WTC11 (cell line): ENCODE data around the gene TLR5. TPM values are rescaled to one million over a fixed set of nuclear protein-coding genes. Genes with fewer than 3 reads are reported as not detected.
A peak's percentile ranks its signal among the peaks of the same experiment; 100 is the strongest.

Source experiments
- ATAC-seq: fragments of 200-7000 bp; cut with Tn5 transposase; 2 replicates; pipeline ENCODE4 v1.10.0; 2021; ENCODE audit warnings: mild to moderate bottlenecking, moderate library complexity
- CTCF ChIA-PET: fragments of 300-600 bp; sonication (Branson Sonifier 250); formaldehyde crosslinking; loops from one replicate; lab custom pipeline; 2021; ENCODE audit warnings: antibody characterized with exemption; lab: Charles Lee
- POLR2A ChIA-PET: fragments of 350-600 bp; sonication (Branson Sonifier 250); formaldehyde crosslinking; loops from one replicate; lab custom pipeline; 2021; ENCODE audit warnings: antibody characterized with exemption; lab: Charles Lee
- DNase-seq: peaks from one replicate; pipeline ENCODE4 v3.0.0; 2021; ENCODE audit warnings: low spot score
- H3K27ac Mint-ChIP-seq: 2 replicates; pipeline ENCODE4 v1.8.0; 2021; ENCODE audit warnings: mixed read lengths
- H3K27me3 Mint-ChIP-seq: 2 replicates; pipeline ENCODE4 v1.8.0; 2021; ENCODE audit warnings: low read depth, mild to moderate bottlenecking, moderate library complexity, mixed read lengths
- H3K36me3 Mint-ChIP-seq: 2 replicates; pipeline ENCODE4 v1.8.0; 2021; ENCODE audit warnings: mixed read lengths
- H3K4me1 Mint-ChIP-seq: 2 replicates; pipeline ENCODE4 v1.8.0; 2022; ENCODE audit warnings: mixed read lengths
- H3K4me3 Mint-ChIP-seq: 2 replicates; pipeline ENCODE4 v1.8.0; 2021; ENCODE audit warnings: mild to moderate bottlenecking, moderate library complexity, mixed read lengths
- H3K9me3 Mint-ChIP-seq: 2 replicates; pipeline ENCODE4 v1.8.0; 2021; ENCODE audit warnings: mixed read lengths
- CBFB ChIP-seq: sonication (generic); formaldehyde crosslinking; IDR thresholded peaks from 2 replicates; pipeline ENCODE4 v1.8.1; 2022; ENCODE audit warnings: mild to moderate bottlenecking, low read depth, missing genetic modification reagents
- CREB1 ChIP-seq: sonication (generic); formaldehyde crosslinking; IDR thresholded peaks from 2 replicates; pipeline ENCODE4 v1.8.0; 2023; ENCODE audit warnings: mild to moderate bottlenecking, missing genetic modification reagents
- FOXJ3 ChIP-seq: sonication (generic); formaldehyde crosslinking; IDR thresholded peaks from 2 replicates; pipeline ENCODE4 v1.9.0; 2021; ENCODE audit warnings: missing genetic modification reagents, mild to moderate bottlenecking, borderline replicate concordance
- FOXK1 ChIP-seq: sonication (generic); formaldehyde crosslinking; IDR thresholded peaks from 2 replicates; pipeline ENCODE4 v1.8.0; 2022; ENCODE audit warnings: mild to moderate bottlenecking, moderate library complexity, missing genetic modification reagents
- GRHL2 ChIP-seq: fragments of 250-450 bp; sonication (Bioruptor Pico); IDR thresholded peaks from 2 replicates; pipeline ENCODE4 v1.8.0; 2022; ENCODE audit warnings: mild to moderate bottlenecking, moderate library complexity; ENCODE audit not compliant: insufficient replicate concordance, severe bottlenecking
- HMGA2 ChIP-seq: fragments of 250-450 bp; sonication (Bioruptor Pico); IDR thresholded peaks from 2 replicates; pipeline ENCODE4 v1.4.0; 2021; ENCODE audit warnings: mild to moderate bottlenecking, moderate library complexity
- IRF2 ChIP-seq: sonication (generic); formaldehyde crosslinking; IDR thresholded peaks from 2 replicates; pipeline ENCODE4 v1.8.0; 2022; ENCODE audit warnings: low read depth, missing genetic modification reagents, borderline replicate concordance
- NFE2L1 ChIP-seq: sonication (generic); formaldehyde crosslinking; IDR thresholded peaks from 2 replicates; pipeline ENCODE4 v1.8.1; 2023; ENCODE audit warnings: missing genetic modification reagents
- OVOL2 ChIP-seq: fragments of 250-450 bp; sonication (Bioruptor Pico); IDR thresholded peaks from 2 replicates; pipeline ENCODE4 v1.9.0; 2021; ENCODE audit warnings: mild to moderate bottlenecking, borderline replicate concordance
- RORB ChIP-seq: fragments of 250-450 bp; sonication (Bioruptor Pico); IDR thresholded peaks from 2 replicates; pipeline ENCODE4 v1.9.0; 2021; ENCODE audit warnings: mild to moderate bottlenecking
- TEAD1 ChIP-seq: sonication (generic); formaldehyde crosslinking; IDR thresholded peaks from 2 replicates; pipeline ENCODE4 v1.8.0; 2022; ENCODE audit warnings: mild to moderate bottlenecking, missing genetic modification reagents
- ZBTB21 ChIP-seq: sonication (generic); formaldehyde crosslinking; IDR thresholded peaks from 2 replicates; pipeline ENCODE4 v1.8.1; 2023; ENCODE audit warnings: mild to moderate bottlenecking, missing genetic modification reagents, borderline replicate concordance
- ZNF138 ChIP-seq: sonication (generic); formaldehyde crosslinking; conservative IDR thresholded peaks from 2 replicates; pipeline ENCODE4 v1.8.1; 2022; ENCODE audit warnings: mild to moderate bottlenecking, moderate library complexity, missing genetic modification reagents
- ZNF416 ChIP-seq: fragments of 250-450 bp; sonication (Bioruptor Pico); IDR thresholded peaks from 2 replicates; pipeline ENCODE4 v1.9.0; 2021; ENCODE audit warnings: mild to moderate bottlenecking, inconsistent platforms
- total RNA-seq: library from RNA; stranded (reverse); gene quantifications from 3 replicates; pipeline ENCODE4 v1.2.3, GENCODE V29; 2021
- TF ChIP-seq, protein P1 (sequence below): sonication (generic); formaldehyde crosslinking; IDR thresholded peaks from 2 replicates; pipeline ENCODE4 v1.8.0; 2022; ENCODE audit warnings: mild to moderate bottlenecking, missing genetic modification reagents
- TF ChIP-seq, protein P2 (sequence below): sonication (generic); formaldehyde crosslinking; IDR thresholded peaks from 2 replicates; pipeline ENCODE4 v1.8.1; 2022; ENCODE audit warnings: mild to moderate bottlenecking, missing genetic modification reagents, moderate library complexity, borderline replicate concordance
- TF ChIP-seq, protein P3 (sequence below): sonication (generic); formaldehyde crosslinking; IDR thresholded peaks from 2 replicates; pipeline ENCODE4 v1.8.1; 2022; ENCODE audit warnings: low read depth, missing genetic modification reagents, borderline replicate concordance
- TF ChIP-seq, protein P4 (sequence below): sonication (generic); formaldehyde crosslinking; IDR thresholded peaks from 2 replicates; pipeline ENCODE4 v1.8.1; 2023; ENCODE audit warnings: mild to moderate bottlenecking, missing genetic modification reagents
- TF ChIP-seq, protein P5 (sequence below): sonication (generic); formaldehyde crosslinking; IDR thresholded peaks from 2 replicates; pipeline ENCODE4 v1.8.1; 2023; ENCODE audit warnings: mild to moderate bottlenecking, moderate library complexity, missing genetic modification reagents
- TF ChIP-seq, protein P6 (sequence below): fragments of 250-450 bp; sonication (Bioruptor Pico); IDR thresholded peaks from 2 replicates; pipeline ENCODE4 v2.1.2; 2022; ENCODE audit warnings: mild to moderate bottlenecking, moderate library complexity

Gene TLR5
- total RNA-seq, 1 experiment from 2014 or later = 0.46 TPM

DNA sequence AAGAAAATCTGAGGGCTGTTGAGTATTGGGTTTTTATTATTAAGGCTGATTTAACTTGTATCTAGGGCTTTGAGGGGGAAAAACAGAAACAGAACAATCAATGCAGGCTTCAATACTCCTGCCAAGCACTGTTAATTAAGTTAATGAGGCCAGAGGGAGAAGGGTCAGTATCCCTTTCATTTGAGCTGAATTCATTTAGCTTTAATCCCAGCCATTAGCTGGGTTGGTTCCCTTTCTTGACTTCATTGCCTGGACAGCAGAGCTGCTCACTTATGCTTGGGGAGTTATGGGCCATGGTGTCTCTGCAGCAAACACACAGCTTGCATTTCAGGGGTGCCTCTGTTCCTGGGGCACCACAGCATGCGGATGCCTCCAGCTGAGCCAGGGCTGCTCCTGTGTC is 16.3 kb downstream of the TLR5 start:
- H3K27ac Mint-ChIP-seq = no peak overlapping the region
- peaks cover 36% of the 10 kb centered on the region for H3K4me1 Mint-ChIP-seq
- no peaks in the 10 kb centered on the region for H3K9me3 Mint-ChIP-seq
- ATAC-seq (no peak), DNase-seq (no peak)
- ChIA-PET POLR2A (no interaction called here), CTCF (interaction anchor here (1.1 to 2.2 kb wide), 2 partner anchors 36 to 332 kb away, joined by 5 to 15 read pairs; no protein-coding TSS in a partner anchor)
- no peak overlapping the region for H3K4me3 Mint-ChIP-seq
- H3K36me3 Mint-ChIP-seq = no peaks in the 10 kb centered on the region
- peaks cover 41% of the 10 kb centered on the region for H3K27me3 Mint-ChIP-seq
- TF ChIP-seq, protein P1, sequence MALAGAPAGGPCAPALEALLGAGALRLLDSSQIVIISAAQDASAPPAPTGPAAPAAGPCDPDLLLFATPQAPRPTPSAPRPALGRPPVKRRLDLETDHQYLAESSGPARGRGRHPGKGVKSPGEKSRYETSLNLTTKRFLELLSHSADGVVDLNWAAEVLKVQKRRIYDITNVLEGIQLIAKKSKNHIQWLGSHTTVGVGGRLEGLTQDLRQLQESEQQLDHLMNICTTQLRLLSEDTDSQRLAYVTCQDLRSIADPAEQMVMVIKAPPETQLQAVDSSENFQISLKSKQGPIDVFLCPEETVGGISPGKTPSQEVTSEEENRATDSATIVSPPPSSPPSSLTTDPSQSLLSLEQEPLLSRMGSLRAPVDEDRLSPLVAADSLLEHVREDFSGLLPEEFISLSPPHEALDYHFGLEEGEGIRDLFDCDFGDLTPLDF (CRISPR knock-in tag) = no peak
- no peak for TF ChIP-seq NFE2L1 (CRISPR knock-in tag)
- no peak for TF ChIP-seq ZNF416 (CRISPR knock-in tag)
- no peak for TF ChIP-seq IRF2 (CRISPR knock-in tag)

DNA sequence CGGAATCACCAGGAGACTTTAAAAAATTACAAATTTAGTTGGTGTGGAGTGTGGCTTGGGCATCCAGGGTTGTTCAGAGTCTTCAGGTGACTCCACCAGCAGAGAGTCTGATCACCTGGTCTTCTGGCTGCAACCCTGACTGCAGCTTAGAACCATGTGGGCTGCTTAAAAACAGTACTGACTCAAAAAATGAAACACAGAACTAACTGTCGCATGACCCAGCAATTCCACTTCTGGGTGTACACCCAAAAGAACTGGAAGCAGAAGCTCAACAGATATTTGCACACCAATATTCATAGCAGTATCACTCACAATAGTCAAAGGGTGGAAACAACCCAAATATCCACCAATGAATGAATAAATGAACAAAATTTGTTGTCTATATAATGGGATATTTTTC is 17.3 kb downstream of the TLR5 start:
- CTCF ChIA-PET = interaction anchor here (1.0 to 3.3 kb wide), 4 partner anchors 8 to 36 kb away, joined by 4 to 85 read pairs (median 24); no protein-coding TSS in a partner anchor
- H3K27me3 Mint-ChIP-seq = peaks cover 32% of the 10 kb centered on the region

DNA sequence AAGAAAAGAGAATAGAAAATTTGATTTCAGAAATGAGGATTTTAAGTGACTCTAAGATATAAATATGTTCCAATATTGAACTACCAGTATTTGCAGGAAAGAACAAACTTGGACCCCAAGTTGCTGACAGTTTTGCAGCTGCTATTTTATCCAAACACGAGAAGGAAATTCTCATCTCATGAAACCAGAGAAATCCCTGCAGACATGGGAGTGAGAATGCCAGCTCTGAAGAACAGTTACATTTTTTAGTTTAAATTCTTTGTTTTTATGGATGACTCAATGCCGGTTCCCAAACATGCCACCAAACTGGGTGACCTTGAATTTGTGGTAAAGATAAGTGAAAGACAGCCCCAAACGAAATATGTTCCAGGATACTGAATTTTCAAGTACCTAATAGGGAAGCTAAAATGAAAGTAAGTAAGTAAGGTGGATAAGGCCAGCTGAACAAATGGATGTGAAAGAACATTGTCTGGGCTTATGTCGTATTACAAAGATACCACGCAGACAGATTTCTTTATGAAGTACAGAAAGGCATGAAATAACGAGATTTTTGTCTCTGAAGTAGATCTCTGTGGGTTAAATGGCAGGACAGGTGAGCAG is 19.9 kb downstream of the TLR5 start:
- DNase-seq = no peak
- no peak overlapping the region for H3K27ac Mint-ChIP-seq
- peaks cover 33% of the 10 kb centered on the region for H3K4me1 Mint-ChIP-seq
- no peaks in the 10 kb centered on the region for H3K36me3 Mint-ChIP-seq
- TF ChIP-seq HMGA2 (CRISPR knock-in tag) (no peak), CREB1 (CRISPR knock-in tag) (no peak), RORB (CRISPR knock-in tag) (no peak), ZBTB21 (no peak), OVOL2 (CRISPR knock-in tag) (no peak), FOXJ3 (CRISPR knock-in tag) (no peak)
- TF ChIP-seq, protein P2, sequence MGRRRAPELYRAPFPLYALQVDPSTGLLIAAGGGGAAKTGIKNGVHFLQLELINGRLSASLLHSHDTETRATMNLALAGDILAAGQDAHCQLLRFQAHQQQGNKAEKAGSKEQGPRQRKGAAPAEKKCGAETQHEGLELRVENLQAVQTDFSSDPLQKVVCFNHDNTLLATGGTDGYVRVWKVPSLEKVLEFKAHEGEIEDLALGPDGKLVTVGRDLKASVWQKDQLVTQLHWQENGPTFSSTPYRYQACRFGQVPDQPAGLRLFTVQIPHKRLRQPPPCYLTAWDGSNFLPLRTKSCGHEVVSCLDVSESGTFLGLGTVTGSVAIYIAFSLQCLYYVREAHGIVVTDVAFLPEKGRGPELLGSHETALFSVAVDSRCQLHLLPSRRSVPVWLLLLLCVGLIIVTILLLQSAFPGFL (CRISPR knock-in tag) = no peak
- TF ChIP-seq, protein P3, sequence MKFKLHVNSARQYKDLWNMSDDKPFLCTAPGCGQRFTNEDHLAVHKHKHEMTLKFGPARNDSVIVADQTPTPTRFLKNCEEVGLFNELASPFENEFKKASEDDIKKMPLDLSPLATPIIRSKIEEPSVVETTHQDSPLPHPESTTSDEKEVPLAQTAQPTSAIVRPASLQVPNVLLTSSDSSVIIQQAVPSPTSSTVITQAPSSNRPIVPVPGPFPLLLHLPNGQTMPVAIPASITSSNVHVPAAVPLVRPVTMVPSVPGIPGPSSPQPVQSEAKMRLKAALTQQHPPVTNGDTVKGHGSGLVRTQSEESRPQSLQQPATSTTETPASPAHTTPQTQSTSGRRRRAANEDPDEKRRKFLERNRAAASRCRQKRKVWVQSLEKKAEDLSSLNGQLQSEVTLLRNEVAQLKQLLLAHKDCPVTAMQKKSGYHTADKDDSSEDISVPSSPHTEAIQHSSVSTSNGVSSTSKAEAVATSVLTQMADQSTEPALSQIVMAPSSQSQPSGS (CRISPR knock-in tag) = no peak
- TF ChIP-seq, protein P4, sequence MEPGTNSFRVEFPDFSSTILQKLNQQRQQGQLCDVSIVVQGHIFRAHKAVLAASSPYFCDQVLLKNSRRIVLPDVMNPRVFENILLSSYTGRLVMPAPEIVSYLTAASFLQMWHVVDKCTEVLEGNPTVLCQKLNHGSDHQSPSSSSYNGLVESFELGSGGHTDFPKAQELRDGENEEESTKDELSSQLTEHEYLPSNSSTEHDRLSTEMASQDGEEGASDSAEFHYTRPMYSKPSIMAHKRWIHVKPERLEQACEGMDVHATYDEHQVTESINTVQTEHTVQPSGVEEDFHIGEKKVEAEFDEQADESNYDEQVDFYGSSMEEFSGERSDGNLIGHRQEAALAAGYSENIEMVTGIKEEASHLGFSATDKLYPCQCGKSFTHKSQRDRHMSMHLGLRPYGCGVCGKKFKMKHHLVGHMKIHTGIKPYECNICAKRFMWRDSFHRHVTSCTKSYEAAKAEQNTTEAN (CRISPR knock-in tag) = no peak
- peaks cover 13% of the 10 kb centered on the region for H3K27me3 Mint-ChIP-seq
- CTCF ChIA-PET = interaction anchor here (0.7 to 3.3 kb wide), 30 partner anchors 10 to 561 kb away, joined by 3 to 85 read pairs (median 5); partner anchors contain the start of gene TLR5
- POLR2A ChIA-PET = no interaction called here
- H3K4me3 Mint-ChIP-seq = peak overlapping the region; percentile 20; the same call in 1 of the 2 replicates
- ATAC-seq = no peak
- no peaks in the 10 kb centered on the region for H3K9me3 Mint-ChIP-seq

More for the DNA sequence above, 17.3 kb downstream of the TLR5 start:
- Mint-ChIP-seq H3K4me1 (peaks cover 36% of the 10 kb centered on the region), H3K27ac (no peak overlapping the region), H3K4me3 (no peak overlapping the region), H3K36me3 (no peaks in the 10 kb centered on the region), H3K9me3 (no peaks in the 10 kb centered on the region)
- DNase-seq (no peak), ATAC-seq (no peak)
- no peak for TF ChIP-seq TEAD1
- POLR2A ChIA-PET = no interaction called here

DNA sequence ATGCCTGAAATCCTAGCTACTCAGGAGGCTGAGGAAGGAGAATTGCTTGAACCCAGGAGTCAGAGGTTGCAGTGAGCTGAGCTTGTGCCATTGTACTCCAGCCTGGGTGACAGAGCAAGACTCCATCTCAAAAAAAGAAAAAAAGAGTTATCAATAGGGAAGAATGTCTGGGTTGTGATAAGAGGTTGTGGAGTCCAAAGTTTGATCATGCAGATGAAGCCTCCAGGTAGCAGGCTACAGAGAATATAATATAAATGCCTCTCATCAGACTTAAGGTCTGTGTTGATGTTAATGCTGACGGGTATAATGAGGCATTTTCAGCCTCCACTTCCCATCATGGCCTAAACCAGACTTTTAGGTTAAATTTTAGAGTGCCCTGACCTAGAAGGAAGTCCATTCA is 24.6 kb downstream of the TLR5 start:
- Mint-ChIP-seq H3K36me3 (no peaks in the 10 kb centered on the region), H3K9me3 (peaks cover 23% of the 10 kb centered on the region), H3K27me3 (peaks cover 9% of the 10 kb centered on the region), H3K27ac (no peak overlapping the region), H3K4me1 (peaks cover 17% of the 10 kb centered on the region), H3K4me3 (no peak overlapping the region)
- CTCF ChIA-PET = interaction anchor here (0.8 to 1.6 kb wide), 4 partner anchors 11 to 29 kb away, joined by 4 to 13 read pairs (median 7); no protein-coding TSS in a partner anchor
- DNase-seq (no peak), ATAC-seq (no peak)
- POLR2A ChIA-PET = no interaction called here
- no peak for TF ChIP-seq ZNF138 (CRISPR knock-in tag)
- no peak for TF ChIP-seq GRHL2 (CRISPR knock-in tag)
- no peak for TF ChIP-seq FOXK1 (CRISPR knock-in tag)
- no peak for TF ChIP-seq OVOL2 (CRISPR knock-in tag)
- TF ChIP-seq ZBTB21 = no peak
- TF ChIP-seq, protein P5, sequence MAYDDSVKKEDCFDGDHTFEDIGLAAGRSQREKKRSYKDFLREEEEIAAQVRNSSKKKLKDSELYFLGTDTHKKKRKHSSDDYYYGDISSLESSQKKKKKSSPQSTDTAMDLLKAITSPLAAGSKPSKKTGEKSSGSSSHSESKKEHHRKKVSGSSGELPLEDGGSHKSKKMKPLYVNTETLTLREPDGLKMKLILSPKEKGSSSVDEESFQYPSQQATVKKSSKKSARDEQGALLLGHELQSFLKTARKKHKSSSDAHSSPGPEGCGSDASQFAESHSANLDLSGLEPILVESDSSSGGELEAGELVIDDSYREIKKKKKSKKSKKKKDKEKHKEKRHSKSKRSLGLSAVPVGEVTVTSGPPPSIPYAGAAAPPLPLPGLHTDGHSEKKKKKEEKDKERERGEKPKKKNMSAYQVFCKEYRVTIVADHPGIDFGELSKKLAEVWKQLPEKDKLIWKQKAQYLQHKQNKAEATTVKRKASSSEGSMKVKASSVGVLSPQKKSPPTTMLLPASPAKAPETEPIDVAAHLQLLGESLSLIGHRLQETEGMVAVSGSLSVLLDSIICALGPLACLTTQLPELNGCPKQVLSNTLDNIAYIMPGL (CRISPR knock-in tag) = no peak
- TF ChIP-seq, protein P6, sequence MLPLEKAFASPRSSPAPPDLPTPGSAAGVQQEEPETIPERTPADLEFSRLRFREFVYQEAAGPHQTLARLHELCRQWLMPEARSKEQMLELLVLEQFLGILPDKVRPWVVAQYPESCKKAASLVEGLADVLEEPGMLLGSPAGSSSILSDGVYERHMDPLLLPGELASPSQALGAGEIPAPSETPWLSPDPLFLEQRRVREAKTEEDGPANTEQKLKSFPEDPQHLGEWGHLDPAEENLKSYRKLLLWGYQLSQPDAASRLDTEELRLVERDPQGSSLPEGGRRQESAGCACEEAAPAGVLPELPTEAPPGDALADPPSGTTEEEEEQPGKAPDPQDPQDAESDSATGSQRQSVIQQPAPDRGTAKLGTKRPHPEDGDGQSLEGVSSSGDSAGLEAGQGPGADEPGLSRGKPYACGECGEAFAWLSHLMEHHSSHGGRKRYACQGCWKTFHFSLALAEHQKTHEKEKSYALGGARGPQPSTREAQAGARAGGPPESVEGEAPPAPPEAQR = no peak
- TF ChIP-seq CBFB (CRISPR knock-in tag) = no peak
